ENCODE data around the gene PLOD1. TPM values are rescaled to one million over a fixed set of nuclear protein-coding genes. Genes with fewer than 3 reads are reported as not detected.

PLOD1 gene
- total and polyA plus RNA-seq, 10 of the 15 experiments (the other 5 are each of a cell fraction or from before 2014, with no cell fraction given): 10.6 to 42.6 (median 29.3) TPM

DNA sequence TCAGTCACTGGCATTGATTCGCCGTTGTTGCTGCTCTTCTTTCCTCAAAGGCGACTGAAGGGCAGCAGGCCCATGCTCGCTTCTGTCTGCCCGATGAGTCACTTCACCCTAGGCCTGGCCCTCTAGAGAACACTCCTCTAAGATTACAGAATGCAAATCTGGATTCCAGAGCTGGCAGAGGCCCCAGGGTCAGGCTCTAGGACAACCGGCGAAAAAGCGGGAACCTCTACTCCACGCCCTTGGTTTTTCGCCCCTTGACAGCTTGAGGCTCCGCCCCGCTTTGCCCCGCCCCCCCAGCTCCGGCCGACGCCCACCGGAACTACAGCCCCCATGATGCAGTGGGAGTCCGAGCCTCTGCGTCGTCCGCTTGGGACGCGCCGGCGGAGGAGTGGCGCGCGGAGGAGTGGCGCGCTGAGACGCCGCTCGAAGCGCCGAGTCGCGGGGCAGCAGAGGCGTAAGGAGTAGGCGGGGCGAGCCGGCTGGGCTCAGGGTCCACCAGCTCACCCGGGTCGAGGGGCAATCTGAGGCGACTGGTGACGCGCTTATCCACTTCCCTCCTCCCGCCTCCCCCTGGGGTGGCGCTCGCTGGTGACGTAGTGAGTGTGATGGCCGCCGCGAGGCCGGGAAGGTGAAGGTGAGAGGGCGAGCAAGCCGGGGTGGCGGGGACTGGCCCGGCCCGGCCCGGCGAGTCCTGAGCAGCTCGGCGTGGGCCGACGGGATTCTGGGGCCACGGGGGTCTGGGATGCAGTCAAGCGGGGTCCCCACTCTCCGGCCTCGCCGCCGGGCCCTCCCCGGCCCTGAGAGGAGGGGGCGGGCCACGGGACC is 45.5 kb downstream of the PLOD1 start, which contains the start of gene MFN2 (continued):
- TF ChIP-seq, protein P1, sequence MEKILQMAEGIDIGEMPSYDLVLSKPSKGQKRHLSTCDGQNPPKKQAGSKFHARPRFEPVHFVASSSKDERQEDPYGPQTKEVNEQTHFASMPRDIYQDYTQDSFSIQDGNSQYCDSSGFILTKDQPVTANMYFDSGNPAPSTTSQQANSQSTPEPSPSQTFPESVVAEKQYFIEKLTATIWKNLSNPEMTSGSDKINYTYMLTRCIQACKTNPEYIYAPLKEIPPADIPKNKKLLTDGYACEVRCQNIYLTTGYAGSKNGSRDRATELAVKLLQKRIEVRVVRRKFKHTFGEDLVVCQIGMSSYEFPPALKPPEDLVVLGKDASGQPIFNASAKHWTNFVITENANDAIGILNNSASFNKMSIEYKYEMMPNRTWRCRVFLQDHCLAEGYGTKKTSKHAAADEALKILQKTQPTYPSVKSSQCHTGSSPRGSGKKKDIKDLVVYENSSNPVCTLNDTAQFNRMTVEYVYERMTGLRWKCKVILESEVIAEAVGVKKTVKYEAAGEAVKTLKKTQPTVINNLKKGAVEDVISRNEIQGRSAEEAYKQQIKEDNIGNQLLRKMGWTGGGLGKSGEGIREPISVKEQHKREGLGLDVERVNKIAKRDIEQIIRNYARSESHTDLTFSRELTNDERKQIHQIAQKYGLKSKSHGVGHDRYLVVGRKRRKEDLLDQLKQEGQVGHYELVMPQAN (conservative IDR thresholded peaks at IDR 0.05): peak; percentile 83
- TF ChIP-seq POLR2AphosphoS2 (IDR thresholded peaks at IDR 0.05; ENCODE audit: low read depth, low read length) (peak; percentile 58; the same call in 1 of the 2 replicates), WRNIP1 (IDR thresholded peaks at IDR 0.05; ENCODE audit: borderline replicate concordance, low read depth, low read length) (no peak), ZNF622 (IDR thresholded peaks at IDR 0.05) (no peak), TCF12 (IDR thresholded peaks at IDR 0.05; ENCODE audit: low read depth, low read length) (0 out of 2 replicates have a peak, but pooled peaks have one; percentile 10), MEF2B (IDR thresholded peaks at IDR 0.05; ENCODE audit: partially characterized antibody, poor library complexity, severe bottlenecking) (no peak), RELA (IDR thresholded peaks at IDR 0.05; ENCODE audit: borderline replicate concordance, partially characterized antibody) (peak; percentile 77), SUPT20H (IDR thresholded peaks at IDR 0.05; ENCODE audit: borderline replicate concordance, control insufficient read depth, low read depth, low read length) (no peak)
- TF ChIP-seq, protein P2, sequence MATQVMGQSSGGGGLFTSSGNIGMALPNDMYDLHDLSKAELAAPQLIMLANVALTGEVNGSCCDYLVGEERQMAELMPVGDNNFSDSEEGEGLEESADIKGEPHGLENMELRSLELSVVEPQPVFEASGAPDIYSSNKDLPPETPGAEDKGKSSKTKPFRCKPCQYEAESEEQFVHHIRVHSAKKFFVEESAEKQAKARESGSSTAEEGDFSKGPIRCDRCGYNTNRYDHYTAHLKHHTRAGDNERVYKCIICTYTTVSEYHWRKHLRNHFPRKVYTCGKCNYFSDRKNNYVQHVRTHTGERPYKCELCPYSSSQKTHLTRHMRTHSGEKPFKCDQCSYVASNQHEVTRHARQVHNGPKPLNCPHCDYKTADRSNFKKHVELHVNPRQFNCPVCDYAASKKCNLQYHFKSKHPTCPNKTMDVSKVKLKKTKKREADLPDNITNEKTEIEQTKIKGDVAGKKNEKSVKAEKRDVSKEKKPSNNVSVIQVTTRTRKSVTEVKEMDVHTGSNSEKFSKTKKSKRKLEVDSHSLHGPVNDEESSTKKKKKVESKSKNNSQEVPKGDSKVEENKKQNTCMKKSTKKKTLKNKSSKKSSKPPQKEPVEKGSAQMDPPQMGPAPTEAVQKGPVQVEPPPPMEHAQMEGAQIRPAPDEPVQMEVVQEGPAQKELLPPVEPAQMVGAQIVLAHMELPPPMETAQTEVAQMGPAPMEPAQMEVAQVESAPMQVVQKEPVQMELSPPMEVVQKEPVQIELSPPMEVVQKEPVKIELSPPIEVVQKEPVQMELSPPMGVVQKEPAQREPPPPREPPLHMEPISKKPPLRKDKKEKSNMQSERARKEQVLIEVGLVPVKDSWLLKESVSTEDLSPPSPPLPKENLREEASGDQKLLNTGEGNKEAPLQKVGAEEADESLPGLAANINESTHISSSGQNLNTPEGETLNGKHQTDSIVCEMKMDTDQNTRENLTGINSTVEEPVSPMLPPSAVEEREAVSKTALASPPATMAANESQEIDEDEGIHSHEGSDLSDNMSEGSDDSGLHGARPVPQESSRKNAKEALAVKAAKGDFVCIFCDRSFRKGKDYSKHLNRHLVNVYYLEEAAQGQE (IDR thresholded peaks at IDR 0.05; ENCODE audit: low read depth, low read length): no peak
- TF ChIP-seq, protein P3, sequence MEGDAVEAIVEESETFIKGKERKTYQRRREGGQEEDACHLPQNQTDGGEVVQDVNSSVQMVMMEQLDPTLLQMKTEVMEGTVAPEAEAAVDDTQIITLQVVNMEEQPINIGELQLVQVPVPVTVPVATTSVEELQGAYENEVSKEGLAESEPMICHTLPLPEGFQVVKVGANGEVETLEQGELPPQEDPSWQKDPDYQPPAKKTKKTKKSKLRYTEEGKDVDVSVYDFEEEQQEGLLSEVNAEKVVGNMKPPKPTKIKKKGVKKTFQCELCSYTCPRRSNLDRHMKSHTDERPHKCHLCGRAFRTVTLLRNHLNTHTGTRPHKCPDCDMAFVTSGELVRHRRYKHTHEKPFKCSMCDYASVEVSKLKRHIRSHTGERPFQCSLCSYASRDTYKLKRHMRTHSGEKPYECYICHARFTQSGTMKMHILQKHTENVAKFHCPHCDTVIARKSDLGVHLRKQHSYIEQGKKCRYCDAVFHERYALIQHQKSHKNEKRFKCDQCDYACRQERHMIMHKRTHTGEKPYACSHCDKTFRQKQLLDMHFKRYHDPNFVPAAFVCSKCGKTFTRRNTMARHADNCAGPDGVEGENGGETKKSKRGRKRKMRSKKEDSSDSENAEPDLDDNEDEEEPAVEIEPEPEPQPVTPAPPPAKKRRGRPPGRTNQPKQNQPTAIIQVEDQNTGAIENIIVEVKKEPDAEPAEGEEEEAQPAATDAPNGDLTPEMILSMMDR (IDR thresholded peaks at IDR 0.05 in 2 of 3, conservative IDR thresholded peaks at IDR 0.05 in 1 of 3; ENCODE audit: control insufficient read depth in 2 of 3, extremely low read depth in 1 of 3, insufficient read depth in 1 of 3, low read depth in 3 of 3, low read length in 3 of 3): no peak
- TF ChIP-seq, protein P4, sequence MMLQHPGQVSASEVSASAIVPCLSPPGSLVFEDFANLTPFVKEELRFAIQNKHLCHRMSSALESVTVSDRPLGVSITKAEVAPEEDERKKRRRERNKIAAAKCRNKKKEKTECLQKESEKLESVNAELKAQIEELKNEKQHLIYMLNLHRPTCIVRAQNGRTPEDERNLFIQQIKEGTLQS (IDR thresholded peaks at IDR 0.05; ENCODE audit: borderline replicate concordance, extremely low read depth, low read depth, low read length): peak; percentile 69; the same call in 1 of the 2 replicates
- TF ChIP-seq, protein P5, sequence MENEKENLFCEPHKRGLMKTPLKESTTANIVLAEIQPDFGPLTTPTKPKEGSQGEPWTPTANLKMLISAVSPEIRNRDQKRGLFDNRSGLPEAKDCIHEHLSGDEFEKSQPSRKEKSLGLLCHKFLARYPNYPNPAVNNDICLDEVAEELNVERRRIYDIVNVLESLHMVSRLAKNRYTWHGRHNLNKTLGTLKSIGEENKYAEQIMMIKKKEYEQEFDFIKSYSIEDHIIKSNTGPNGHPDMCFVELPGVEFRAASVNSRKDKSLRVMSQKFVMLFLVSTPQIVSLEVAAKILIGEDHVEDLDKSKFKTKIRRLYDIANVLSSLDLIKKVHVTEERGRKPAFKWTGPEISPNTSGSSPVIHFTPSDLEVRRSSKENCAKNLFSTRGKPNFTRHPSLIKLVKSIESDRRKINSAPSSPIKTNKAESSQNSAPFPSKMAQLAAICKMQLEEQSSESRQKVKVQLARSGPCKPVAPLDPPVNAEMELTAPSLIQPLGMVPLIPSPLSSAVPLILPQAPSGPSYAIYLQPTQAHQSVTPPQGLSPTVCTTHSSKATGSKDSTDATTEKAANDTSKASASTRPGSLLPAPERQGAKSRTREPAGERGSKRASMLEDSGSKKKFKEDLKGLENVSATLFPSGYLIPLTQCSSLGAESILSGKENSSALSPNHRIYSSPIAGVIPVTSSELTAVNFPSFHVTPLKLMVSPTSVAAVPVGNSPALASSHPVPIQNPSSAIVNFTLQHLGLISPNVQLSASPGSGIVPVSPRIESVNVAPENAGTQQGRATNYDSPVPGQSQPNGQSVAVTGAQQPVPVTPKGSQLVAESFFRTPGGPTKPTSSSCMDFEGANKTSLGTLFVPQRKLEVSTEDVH (IDR thresholded peaks at IDR 0.05; ENCODE audit: low read depth, partially characterized antibody): peak; percentile 35

Data from GM12878 (cell line).